Trophoblast cell (in vitro differentiated cells and primary cell): ENCODE data around the gene PON3.

Experiments used
- DNase-seq, 2 donors: peaks; one replicate each; pipeline ENCODE4 v3.0.0-alpha.2; 2016
- H2AFZ ChIP-seq: 2 replicates; pipeline ENCODE4 v1.6.1; 2013; ENCODE audit warnings: low read length, moderate library complexity, mild to moderate bottlenecking; ENCODE audit not compliant: insufficient read depth, poor library complexity
- H2AK5ac ChIP-seq: 2 replicates; pipeline ENCODE4 v1.6.1; 2013; ENCODE audit warnings: mild to moderate bottlenecking, low read length
- H2BK120ac ChIP-seq: 2 replicates; pipeline ENCODE4 v1.6.1; 2013; ENCODE audit warnings: low read length, mild to moderate bottlenecking, moderate library complexity; ENCODE audit not compliant: insufficient read depth, poor library complexity
- H2BK12ac ChIP-seq: 2 replicates; pipeline ENCODE4 v1.6.1; 2013; ENCODE audit warnings: mild to moderate bottlenecking, low read length, moderate library complexity
- H2BK5ac ChIP-seq: 2 replicates; pipeline ENCODE4 v1.6.1; 2013; ENCODE audit warnings: low read length, low read depth, moderate library complexity, mild to moderate bottlenecking; ENCODE audit not compliant: poor library complexity
- H3K14ac ChIP-seq: 2 replicates; pipeline ENCODE4 v1.6.1; 2013; ENCODE audit warnings: mild to moderate bottlenecking, low read length
- H3K18ac ChIP-seq: 2 replicates; pipeline ENCODE4 v1.6.1; 2013; ENCODE audit warnings: mild to moderate bottlenecking, low read length
- H3K23ac ChIP-seq: 2 replicates; pipeline ENCODE4 v1.6.1; 2013; ENCODE audit warnings: low read length
- H3K27ac ChIP-seq: 2 replicates; pipeline ENCODE4 v1.5.1; 2013; ENCODE audit warnings: low read depth, mild to moderate bottlenecking, inconsistent platforms, low read length, moderate library complexity
- H3K27me3 ChIP-seq: 2 replicates; pipeline ENCODE4 v1.6.1; 2013; ENCODE audit warnings: inconsistent platforms, mild to moderate bottlenecking, low read length, moderate library complexity; ENCODE audit not compliant: insufficient read depth
- H3K36me3 ChIP-seq, 2 experiments: 1 replicate in 1 of 2; 2 replicates in 1 of 2; pipeline ENCODE4 v1.6.1; 2013; ENCODE audit warnings: low read length in 2 of 2, mild to moderate bottlenecking in 2 of 2, moderate library complexity in 1 of 2; ENCODE audit not compliant: insufficient read depth in 2 of 2, control insufficient read depth in 1 of 2
- H3K4ac ChIP-seq: 2 replicates; pipeline ENCODE4 v1.6.1; 2013; ENCODE audit warnings: low read depth, mild to moderate bottlenecking, low read length, moderate library complexity
- H3K4me1 ChIP-seq, 2 experiments: 1 replicate in 1 of 2; 2 replicates in 1 of 2; pipeline ENCODE4 v1.6.1; 2013; ENCODE audit warnings: low read length in 2 of 2, mild to moderate bottlenecking in 2 of 2, moderate library complexity in 1 of 2; ENCODE audit not compliant: insufficient read depth in 2 of 2, control insufficient read depth in 1 of 2
- H3K4me2 ChIP-seq: 2 replicates; pipeline ENCODE4 v1.6.1; 2013; ENCODE audit warnings: inconsistent platforms, mild to moderate bottlenecking, low read length, moderate library complexity
- H3K4me3 ChIP-seq: 2 replicates; pipeline ENCODE4 v1.5.1; 2013; ENCODE audit warnings: mild to moderate bottlenecking, low read depth, low read length, inconsistent platforms
- H3K79me1 ChIP-seq: one replicate; pipeline ENCODE4 v1.6.1; 2013; ENCODE audit warnings: low read length
- H3K79me2 ChIP-seq: 2 replicates; pipeline ENCODE4 v1.6.1; 2013; ENCODE audit warnings: low read length, mild to moderate bottlenecking; ENCODE audit not compliant: control insufficient read depth, insufficient read depth, poor library complexity
- H3K9ac ChIP-seq: 2 replicates; pipeline ENCODE4 v1.6.1; 2013; ENCODE audit warnings: mild to moderate bottlenecking, low read length
- H3K9me3 ChIP-seq: 2 replicates; pipeline ENCODE4 v1.6.1; 2013; ENCODE audit warnings: low read depth, mild to moderate bottlenecking, control low read depth, inconsistent platforms, low read length; ENCODE audit not compliant: insufficient read depth
- H4K12ac ChIP-seq: 2 replicates; pipeline ENCODE4 v1.6.1; 2013; ENCODE audit warnings: low read depth, mild to moderate bottlenecking, low read length, moderate library complexity
- H4K8ac ChIP-seq: 2 replicates; pipeline ENCODE4 v1.6.1; 2013; ENCODE audit warnings: low read depth, mild to moderate bottlenecking, low read length, moderate library complexity
- H4K91ac ChIP-seq: one replicate; pipeline ENCODE4 v1.6.1; 2013; ENCODE audit warnings: low read depth, mild to moderate bottlenecking, low read length, moderate library complexity
- WGBS: extraction: QIAGEN DNeasy Blood & Tissue Kit; methylation state at CpG from one replicate; pipeline ENCODE4 v1.1.7; 2013; ENCODE audit warnings: missing lambda C conversion rate; ENCODE audit not compliant: insufficient read length, insufficient coverage; ENCODE audit errors: extremely low coverage; 5-methylcytosine and 5-hydroxymethylcytosine counted together

The PON3 gene

DNA sequence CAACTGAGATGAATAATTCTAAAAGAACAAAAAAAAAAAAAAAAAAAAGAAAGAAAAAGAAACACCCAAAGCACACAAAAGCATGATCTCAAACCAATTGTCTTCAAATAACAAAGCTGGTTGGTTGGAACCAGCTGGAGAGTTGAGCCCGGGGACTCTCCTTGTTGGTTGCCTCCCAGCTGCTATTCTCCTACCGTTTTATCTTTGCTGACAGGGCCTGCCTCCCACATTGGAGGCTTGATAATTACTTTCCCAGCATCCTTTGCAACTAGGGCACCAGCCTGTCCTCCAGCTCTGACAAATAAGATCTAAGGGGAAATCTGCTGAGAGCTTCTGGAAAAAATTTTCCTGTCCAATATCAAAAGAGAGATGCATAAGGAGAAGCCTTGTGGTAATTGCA lies 78.6 kb downstream of the PON3 start:
- H3K36me3 ChIP-seq, result no peaks in the 10 kb centered on the region
- H3K79me1 ChIP-seq, result no peaks in the 10 kb centered on the region
- no peak overlapping the region for H2BK12ac ChIP-seq
- no peak overlapping the region for H3K4me2 ChIP-seq
- H3K27ac ChIP-seq, result no peak overlapping the region
- H2BK5ac ChIP-seq, result no peak overlapping the region
- H3K18ac ChIP-seq, result no peak overlapping the region
- H4K91ac ChIP-seq, result no peak overlapping the region
- no peak overlapping the region for H3K23ac ChIP-seq
- no peak overlapping the region for H3K4ac ChIP-seq
- no peak overlapping the region for H2AFZ ChIP-seq
- H3K79me2 ChIP-seq, result no peaks in the 10 kb centered on the region
- no peak overlapping the region for H2AK5ac ChIP-seq
- no peaks in the 10 kb centered on the region for H3K9me3 ChIP-seq
- H3K9ac ChIP-seq, result no peak overlapping the region
- no peak for DNase-seq
- no peak overlapping the region for H2BK120ac ChIP-seq
- H3K4me3 ChIP-seq, result no peak overlapping the region
- WGBS, result no CpG with 5 or more reads among the region's 2 CpGs
- H3K4me1 ChIP-seq, result no peaks in the 10 kb centered on the region
- no peaks in the 10 kb centered on the region for H3K27me3 ChIP-seq
- no peak overlapping the region for H4K12ac ChIP-seq
- no peak overlapping the region for H4K8ac ChIP-seq
- H3K14ac ChIP-seq, result no peak overlapping the region

DNA sequence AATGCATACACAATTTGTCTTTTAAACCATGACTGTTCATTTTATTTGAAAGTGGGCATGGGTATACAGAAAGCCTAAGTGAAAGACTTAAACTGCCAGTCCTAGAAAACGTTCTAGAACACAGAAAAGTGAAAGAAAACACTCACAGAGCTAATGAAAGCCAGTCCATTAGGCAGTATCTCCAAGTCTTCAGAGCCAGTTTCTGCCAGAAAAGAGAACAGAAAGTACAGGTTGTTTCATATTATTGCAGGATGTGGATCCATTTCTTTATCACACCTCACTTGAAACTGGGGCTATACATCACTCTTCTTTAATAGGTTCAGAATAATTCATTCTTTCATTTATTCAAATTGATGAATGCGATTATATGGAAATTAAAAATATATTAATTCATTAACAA lies 79.6 kb downstream of the PON3 start:
- Histone ChIP-seq H3K79me2 (no peaks in the 10 kb centered on the region), H3K36me3 (no peaks in the 10 kb centered on the region), H3K79me1 (no peaks in the 10 kb centered on the region), H3K4me2 (no peak overlapping the region), H2BK120ac (no peak overlapping the region), H3K4me1 (no peaks in the 10 kb centered on the region), H4K91ac (no peak overlapping the region), H3K9me3 (no peaks in the 10 kb centered on the region), H3K4me3 (no peak overlapping the region), H2BK12ac (no peak overlapping the region), H3K9ac (no peak overlapping the region), H2AFZ (no peak overlapping the region), H2BK5ac (no peak overlapping the region), H3K4ac (no peak overlapping the region), H3K18ac (no peak overlapping the region), H3K27me3 (no peaks in the 10 kb centered on the region), H3K23ac (no peak overlapping the region), H3K27ac (no peak overlapping the region), H4K8ac (no peak overlapping the region), H3K14ac (no peak overlapping the region), H2AK5ac (no peak overlapping the region), H4K12ac (no peak overlapping the region)
- WGBS, result no CpG with 5 or more reads among the region's 2 CpGs
- no peak for DNase-seq

DNA sequence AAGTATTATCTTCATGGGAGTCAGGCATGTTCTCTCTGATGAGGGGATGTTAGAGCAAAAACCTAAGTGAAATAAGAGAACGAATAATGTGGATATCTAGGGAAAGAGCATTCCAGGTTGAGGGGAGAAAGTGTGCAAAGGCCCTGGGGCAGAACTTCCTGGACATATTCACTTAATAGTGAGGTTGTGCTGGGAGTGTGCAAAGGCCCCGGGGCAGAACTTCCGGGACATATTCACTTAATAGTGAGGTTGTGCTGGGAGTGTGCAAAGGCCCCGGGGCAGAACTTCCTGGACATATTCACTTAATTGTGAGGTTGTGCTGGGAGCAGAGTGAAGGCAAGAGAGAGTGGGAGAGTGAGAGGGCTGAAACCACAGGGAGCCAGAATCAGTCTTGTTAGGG lies 83.6 kb downstream of the PON3 start:
- H2BK5ac ChIP-seq, result no peak overlapping the region
- no peak overlapping the region for H3K4me3 ChIP-seq
- H3K14ac ChIP-seq, result no peak overlapping the region
- H2BK12ac ChIP-seq, result no peak overlapping the region
- DNase-seq, result no peak
- no peak overlapping the region for H4K91ac ChIP-seq
- no peak overlapping the region for H3K4me2 ChIP-seq
- H3K79me1 ChIP-seq, result no peaks in the 10 kb centered on the region
- no peak overlapping the region for H3K4ac ChIP-seq
- no peaks in the 10 kb centered on the region for H3K36me3 ChIP-seq
- H4K8ac ChIP-seq, result no peak overlapping the region
- no peak overlapping the region for H3K9ac ChIP-seq
- no peak overlapping the region for H2BK120ac ChIP-seq
- H4K12ac ChIP-seq, result no peak overlapping the region
- no peak overlapping the region for H3K18ac ChIP-seq
- H2AK5ac ChIP-seq, result no peak overlapping the region
- H3K23ac ChIP-seq, result no peak overlapping the region
- H2AFZ ChIP-seq, result no peak overlapping the region
- H3K9me3 ChIP-seq, result no peaks in the 10 kb centered on the region
- H3K79me2 ChIP-seq, result no peaks in the 10 kb centered on the region
- no peaks in the 10 kb centered on the region for H3K4me1 ChIP-seq
- WGBS, result no CpG with 5 or more reads among the region's 4 CpGs
- no peak overlapping the region for H3K27ac ChIP-seq
- no peaks in the 10 kb centered on the region for H3K27me3 ChIP-seq

DNA sequence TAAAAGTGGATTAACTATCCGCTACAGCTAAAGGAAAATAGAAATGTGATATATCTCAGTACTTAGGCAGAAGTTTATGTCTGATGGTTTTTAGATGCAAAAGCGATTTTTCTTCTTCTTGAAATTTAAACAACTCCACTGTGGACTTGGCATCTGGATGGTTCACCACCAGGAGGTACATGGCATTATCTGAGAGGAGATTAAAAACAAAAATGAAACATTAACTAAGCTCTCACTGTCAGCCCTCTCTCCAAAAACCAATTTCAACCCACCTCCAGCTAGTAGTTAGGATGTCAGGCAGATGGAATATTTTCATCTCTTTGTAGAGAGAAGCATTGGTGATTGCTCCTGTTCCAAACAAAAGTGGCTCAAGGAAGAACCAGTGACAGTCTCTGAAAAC lies 84.8 kb downstream of the PON3 start:
- Histone ChIP-seq H3K27me3 (no peaks in the 10 kb centered on the region), H2AK5ac (no peak overlapping the region), H2BK5ac (no peak overlapping the region), H2BK120ac (no peak overlapping the region), H3K4me1 (no peaks in the 10 kb centered on the region), H3K4me2 (no peak overlapping the region), H3K36me3 (no peaks in the 10 kb centered on the region), H3K27ac (no peak overlapping the region), H3K79me1 (no peaks in the 10 kb centered on the region), H4K91ac (no peak overlapping the region), H3K9me3 (no peaks in the 10 kb centered on the region), H3K18ac (no peak overlapping the region), H3K4me3 (no peak overlapping the region), H3K79me2 (no peaks in the 10 kb centered on the region), H3K14ac (no peak overlapping the region), H2BK12ac (no peak overlapping the region), H3K23ac (no peak overlapping the region), H4K8ac (no peak overlapping the region), H4K12ac (no peak overlapping the region), H3K9ac (no peak overlapping the region), H3K4ac (no peak overlapping the region), H2AFZ (no peak overlapping the region)
- no peak for DNase-seq
- no CpG with 5 or more reads among the region's 2 CpGs for WGBS
